ENCODE measurements around the gene CST7.

GRCh38 chr20:24999568-24999967 lies 50.5 kb downstream of the CST7 start:
- TF ChIP-seq CTCF (IDR thresholded peaks at IDR 0.05) (no peak), POLR2AphosphoS5 (IDR thresholded peaks at IDR 0.05) (no peak)

Data from breast epithelium (tissue), 3 donors.